HK-2 (cell line): ENCODE data around the gene ROBO2.

Experiments
- DNase-seq: peaks from one replicate; pipeline ENCODE4 v3.0.0-alpha.2; 2018; ENCODE audit not compliant: unreplicated experiment

ROBO2 gene

GRCh38 chr3:77102951-77103769 is 63.3 kb downstream of the ROBO2 start:
- DNase-seq = no peak

- no peak for DNase-seq
These were observed 82.8 kb downstream of the ROBO2 start for GRCh38 chr3:77122652-77123051.

GRCh38 chr3:77125966-77126365 is 86.1 kb downstream of the ROBO2 start:
- no peak for DNase-seq

- no peak for DNase-seq
These were observed 94.9 kb downstream of the ROBO2 start for GRCh38 chr3:77134769-77135168.

- DNase-seq = no peak
These were observed 97.7 kb downstream of the ROBO2 start for GRCh38 chr3:77137559-77137958.

- DNase-seq = no peak
These were observed 99.7 kb downstream of the ROBO2 start for GRCh38 chr3:77139624-77140023.

- DNase-seq = no peak
These were observed 101.5 kb downstream of the ROBO2 start for GRCh38 chr3:77141423-77141822.

GRCh38 chr3:77142578-77142977 is 102.7 kb downstream of the ROBO2 start:
- DNase-seq = no peak

- DNase-seq = no peak
These were observed 106.1 kb downstream of the ROBO2 start for GRCh38 chr3:77146004-77146403.

- DNase-seq = no peak
These were observed 108.1 kb downstream of the ROBO2 start for GRCh38 chr3:77147836-77148578.

GRCh38 chr3:77149382-77149781 is 109.5 kb downstream of the ROBO2 start:
- no peak for DNase-seq

- no peak for DNase-seq
These were observed 110.1 kb downstream of the ROBO2 start for GRCh38 chr3:77150028-77150427.

- DNase-seq = no peak
These were observed 110.9 kb downstream of the ROBO2 start for GRCh38 chr3:77150759-77151158.

GRCh38 chr3:77158730-77159581 is 119.1 kb downstream of the ROBO2 start:
- DNase-seq = no peak

- no peak for DNase-seq
These were observed 121.1 kb downstream of the ROBO2 start for GRCh38 chr3:77160931-77161497.

- DNase-seq = no peak
These were observed 129.9 kb downstream of the ROBO2 start for GRCh38 chr3:77169823-77170222.

- DNase-seq = no peak
These were observed 131.1 kb downstream of the ROBO2 start for GRCh38 chr3:77171026-77171425.

GRCh38 chr3:77179762-77180161 is 139.9 kb downstream of the ROBO2 start:
- no peak for DNase-seq

- DNase-seq = no peak
These were observed 142.4 kb downstream of the ROBO2 start for GRCh38 chr3:77182341-77182740.

GRCh38 chr3:77186319-77186718 is 146.4 kb downstream of the ROBO2 start:
- no peak for DNase-seq

GRCh38 chr3:77186728-77187127 is 146.8 kb downstream of the ROBO2 start:
- no peak for DNase-seq

- no peak for DNase-seq
These were observed 148.3 kb downstream of the ROBO2 start for GRCh38 chr3:77188210-77188609.
